Raji (cell line): Measurements from ENCODE around the gene TARP.

Experiments
- POLR2A ChIP-seq: IDR thresholded peaks from 2 replicates; pipeline ENCODE4 v1.6.1; 2011; ENCODE audit warnings: low read depth, low read length, control low read depth; ENCODE audit not compliant: insufficient read depth

The TARP gene

DNA sequence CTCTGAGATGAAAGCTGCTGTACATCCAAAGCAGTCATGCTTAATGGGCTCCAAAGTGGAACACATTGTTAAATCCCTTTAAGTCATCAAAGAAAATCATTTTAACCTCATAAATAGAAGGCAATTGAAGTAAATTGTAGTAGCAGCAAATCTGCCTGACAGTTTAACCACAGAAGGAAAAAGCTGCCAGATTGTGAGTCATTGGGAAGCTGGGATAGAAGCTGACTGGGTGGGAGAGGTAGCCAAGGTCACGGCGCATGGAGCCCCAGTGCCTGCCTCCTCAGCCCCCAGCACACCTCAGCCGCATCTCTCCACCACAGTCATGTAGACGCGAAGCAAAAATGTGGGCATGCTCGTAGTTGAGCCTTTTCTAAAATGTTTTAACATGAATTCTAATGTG is 44.0 kb downstream of the TARP start:
- TF ChIP-seq POLR2A = no peak

DNA sequence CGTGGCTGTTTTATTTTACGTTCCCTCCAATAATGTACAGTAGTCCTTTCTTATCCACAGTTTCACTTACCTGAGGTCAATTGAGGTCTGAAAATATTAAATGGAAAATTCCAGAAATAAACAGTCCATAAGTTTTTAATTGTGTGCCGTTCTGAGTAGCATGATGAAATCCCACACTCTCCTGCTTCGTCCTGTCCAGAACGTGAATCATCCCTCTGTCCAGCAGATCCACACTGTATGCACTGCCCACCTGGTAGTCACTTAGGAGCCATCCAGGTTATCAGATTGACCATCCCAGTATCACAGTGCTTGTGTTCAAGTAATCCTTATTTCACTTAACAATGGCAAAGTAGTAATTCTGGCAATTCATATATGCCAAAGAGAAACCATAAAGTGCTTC is 49.0 kb downstream of the TARP start:
- no peak for TF ChIP-seq POLR2A

DNA sequence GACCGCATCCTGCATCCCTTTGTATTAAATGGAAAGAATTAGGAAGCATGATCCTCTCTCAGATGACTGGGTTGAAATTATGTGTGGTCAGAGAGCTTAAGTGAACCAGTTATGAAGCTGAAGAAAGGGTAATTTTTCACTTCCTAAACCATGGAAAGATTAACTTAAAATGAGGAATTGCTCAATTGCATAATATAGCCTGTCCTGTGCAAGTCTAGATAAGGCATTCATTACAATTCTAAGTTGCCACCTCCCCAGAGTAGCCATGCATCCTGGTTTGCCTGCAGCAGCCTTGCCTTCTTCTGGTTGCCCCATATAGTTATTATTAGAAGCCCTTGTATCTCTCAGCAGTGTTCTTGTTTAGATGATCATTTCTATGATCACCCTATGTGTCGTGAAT is 50.1 kb downstream of the TARP start:
- no peak for TF ChIP-seq POLR2A

DNA sequence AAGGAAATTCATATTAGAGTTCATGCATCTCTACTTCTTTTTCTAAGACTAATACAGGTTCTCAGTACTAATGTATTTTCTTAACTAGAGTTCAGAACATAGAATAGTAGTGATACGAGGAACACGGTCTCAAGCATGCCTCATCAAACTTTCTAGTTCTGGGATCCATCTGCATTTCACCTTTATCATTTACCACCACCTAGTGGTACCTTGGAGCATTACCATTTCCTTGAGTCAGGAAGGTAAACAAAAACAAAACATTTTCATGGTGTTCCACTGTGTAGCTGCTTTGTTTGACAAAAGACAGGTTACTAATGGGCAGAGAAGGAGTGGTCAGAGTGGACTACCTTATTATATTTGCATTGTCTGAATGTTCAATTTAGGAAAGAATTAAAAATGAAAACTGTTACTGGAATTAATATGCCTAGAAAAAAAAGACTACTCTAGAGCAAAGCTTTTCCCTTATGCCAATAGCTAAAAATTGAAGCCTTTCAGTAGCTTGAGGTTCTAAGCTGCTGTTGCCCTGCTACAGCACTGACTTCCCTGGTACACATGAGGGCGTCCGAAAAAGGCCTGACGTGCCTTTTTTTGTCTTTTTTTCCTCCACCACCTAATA is 50.8 kb downstream of the TARP start:
- TF ChIP-seq POLR2A = no peak

DNA sequence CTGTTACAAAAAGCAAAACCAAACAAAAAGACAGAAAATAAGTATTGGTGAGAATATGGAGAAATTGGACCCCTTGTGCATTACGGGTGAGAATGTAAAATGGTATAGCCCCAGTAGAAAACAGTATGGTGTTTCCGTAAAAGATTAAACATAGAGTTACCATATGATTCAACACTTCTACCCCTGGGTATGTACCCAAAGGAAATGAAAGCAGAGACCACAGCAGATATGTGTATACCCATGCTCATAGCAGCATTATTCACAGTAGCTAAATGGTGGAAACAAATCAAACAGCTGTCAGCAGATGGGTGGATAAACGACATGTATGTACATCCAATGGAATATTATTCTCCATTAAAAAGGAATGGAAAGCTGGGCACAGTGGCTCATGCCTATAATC is 53.0 kb downstream of the TARP start:
- TF ChIP-seq POLR2A = no peak

DNA sequence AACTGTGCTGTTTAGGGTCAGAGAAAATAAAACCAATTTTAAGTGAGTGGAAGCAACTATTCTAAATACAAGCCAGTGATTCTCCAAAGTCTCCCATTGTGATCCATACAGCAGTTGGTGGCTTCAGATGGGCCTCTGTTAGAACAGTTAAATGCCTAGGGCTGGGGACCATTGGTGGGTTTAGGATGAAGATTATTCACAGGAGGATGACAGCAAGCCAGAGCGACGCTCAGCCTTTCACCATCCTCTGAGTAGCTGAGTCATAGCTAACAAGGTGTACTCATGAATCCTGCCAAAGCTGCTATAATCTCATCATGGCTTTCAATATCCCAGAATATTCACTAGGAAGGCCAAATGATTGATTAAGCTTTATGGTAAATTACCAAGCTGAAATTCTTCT is 55.8 kb downstream of the TARP start:
- no peak for TF ChIP-seq POLR2A

DNA sequence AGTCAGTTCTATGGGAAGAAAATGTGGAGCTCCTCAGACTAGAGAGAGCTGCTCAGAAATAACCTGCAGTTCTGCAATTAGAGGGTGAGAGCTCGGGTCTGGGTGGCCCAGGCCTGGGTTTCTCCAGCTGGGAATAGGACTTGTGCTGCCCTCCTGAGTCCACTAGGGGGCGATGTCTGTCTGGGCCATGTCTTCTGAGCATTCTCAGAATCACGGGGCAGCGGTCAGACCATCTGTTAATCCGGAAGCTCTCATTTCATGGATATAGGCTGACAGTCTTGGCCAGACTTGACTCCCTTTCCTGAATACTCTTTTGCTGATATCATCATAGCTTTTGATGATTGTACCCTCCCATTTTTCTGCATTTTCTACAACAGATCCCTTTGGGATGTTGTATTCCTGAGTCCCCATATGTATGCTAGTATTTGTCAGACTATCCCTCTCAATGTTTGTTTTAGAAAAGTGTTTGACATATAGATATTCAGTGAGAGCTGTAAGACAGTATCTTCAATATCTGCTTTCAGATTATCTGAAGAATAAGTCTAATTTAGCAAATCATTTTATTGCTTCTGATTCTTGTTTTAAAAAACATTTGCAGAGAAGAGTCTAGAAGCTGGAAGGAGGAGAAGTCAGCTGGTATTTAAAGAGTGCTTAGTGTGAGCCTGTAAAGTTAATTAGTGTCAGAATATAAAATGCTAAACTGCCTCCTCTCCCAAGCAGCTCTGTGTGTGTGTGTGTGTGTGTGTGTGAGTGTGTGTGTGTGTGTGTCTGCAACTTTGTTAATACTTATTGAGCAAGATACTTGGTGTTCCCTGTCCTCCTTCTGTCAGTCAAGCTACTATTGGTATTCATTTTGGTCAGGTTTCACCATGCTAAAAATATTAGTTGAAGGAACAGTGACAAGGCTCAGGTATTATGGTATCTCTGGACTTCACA is 57.4 kb downstream of the TARP start:
- TF ChIP-seq POLR2A = no peak

DNA sequence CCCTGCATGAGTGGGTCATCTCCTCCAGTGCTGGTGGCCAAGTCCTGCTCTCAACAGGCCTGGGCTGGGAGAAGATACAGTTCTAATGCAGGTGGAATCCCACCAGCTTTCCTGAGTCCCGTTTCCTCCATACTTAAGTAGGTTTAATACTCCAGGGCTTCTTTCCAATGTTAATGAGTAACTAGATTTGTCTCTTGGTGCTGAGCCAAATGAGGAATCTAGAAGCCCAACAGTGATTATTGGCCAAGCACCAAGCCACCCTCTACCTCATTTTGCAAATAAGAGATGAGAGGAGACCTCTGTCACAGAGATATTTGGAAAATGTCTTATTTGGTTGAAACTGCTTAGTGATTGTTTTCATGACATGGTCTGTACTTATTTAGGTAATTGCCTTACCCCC is 58.3 kb downstream of the TARP start:
- no peak for TF ChIP-seq POLR2A

DNA sequence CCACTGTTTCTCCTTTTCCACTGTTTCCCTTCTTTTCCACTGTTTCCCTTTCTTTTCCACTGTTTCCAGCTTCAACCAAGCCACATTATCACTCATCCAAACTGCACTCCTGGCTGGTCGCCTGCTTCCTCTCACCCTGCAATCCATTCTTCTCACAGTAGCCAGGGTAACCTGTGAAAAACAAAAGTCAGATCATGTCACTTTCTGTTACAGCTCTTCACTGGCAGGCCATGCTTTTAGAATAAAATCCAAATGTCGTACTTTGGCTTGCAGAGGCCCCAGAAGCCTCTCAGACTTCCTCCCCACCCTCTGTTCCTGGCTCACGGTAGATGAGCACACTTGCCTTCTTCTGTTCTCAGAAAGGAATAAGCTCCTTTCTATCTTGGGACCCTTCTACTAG is 61.5 kb downstream of the TARP start:
- TF ChIP-seq POLR2A = no peak

DNA sequence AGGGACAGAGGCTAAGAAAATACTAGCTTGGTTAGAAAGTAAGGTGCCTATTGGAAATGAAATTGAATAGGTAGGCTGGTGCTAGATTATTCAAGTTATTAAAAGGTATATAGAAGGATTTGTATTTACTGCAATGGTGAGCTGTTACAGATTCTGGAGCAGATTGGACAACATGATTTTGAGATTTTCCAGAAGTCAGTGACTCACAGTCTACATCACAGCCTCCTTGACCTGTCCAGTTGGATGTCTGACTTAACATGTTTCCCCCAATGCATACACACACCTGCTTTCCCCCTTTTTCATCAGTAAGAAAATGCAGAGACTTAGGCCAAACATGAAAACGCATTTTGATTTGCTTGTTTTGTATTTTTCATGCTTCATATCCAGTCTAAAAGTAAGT is 62.0 kb downstream of the TARP start:
- TF ChIP-seq POLR2A = no peak
